HG03439 (cell line): ENCODE data around the gene RAD51B.
"Not testable (repeated sequence)": the region's sequence is repeated elsewhere in the genome, so short reads cannot be mapped to it uniquely, and the experiment has no call there.

Source experiments
- ATAC-seq: cut with Tn5 transposase; IDR thresholded peaks from one replicate; pipeline ENCODE4 v1.9.1; 2021; ENCODE audit warnings: mild to moderate bottlenecking, moderate library complexity; ENCODE audit not compliant: unreplicated experiment

The RAD51B gene

DNA sequence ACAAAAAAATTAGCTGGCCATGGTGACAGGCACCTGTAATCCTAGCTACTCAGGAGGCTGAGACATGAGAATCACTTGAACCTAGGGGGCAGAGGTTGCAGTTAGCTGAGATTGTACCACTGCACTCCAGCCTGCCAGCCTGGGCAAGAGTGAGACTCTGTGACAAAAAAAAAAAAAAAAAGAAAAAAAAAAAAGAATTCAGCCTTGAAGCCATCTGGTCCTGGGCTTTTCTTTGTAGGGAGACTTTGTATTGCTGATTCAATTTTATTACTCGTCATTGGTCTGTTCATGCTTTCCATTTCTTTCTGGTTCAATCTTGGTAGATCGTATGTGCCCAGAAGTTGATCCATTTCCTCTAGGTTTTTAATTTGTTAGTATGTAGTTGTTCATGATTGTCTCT, 243.1 kb downstream of the RAD51B start:
- no peak for ATAC-seq

DNA sequence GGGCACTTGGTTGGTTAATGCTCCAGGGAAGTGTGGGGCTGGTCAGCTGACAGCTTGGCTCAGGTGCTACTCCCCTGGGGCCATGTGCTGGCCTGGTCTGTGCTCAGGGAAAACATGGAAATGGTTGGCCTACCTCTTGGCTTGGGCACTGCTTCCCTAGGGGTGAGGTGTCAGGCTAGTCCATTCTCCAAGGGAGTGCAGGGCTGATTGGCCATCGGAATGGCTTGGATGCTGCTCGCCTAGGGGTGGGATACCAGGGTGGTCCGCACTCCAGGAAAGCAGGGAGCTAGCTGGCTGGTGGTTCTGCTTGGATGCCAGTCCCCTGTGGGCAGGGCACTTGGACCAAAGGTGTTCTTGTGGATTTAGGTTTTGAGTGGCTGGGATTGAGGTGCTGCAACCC, 245.7 kb downstream of the RAD51B start:
- ATAC-seq: no peak

DNA sequence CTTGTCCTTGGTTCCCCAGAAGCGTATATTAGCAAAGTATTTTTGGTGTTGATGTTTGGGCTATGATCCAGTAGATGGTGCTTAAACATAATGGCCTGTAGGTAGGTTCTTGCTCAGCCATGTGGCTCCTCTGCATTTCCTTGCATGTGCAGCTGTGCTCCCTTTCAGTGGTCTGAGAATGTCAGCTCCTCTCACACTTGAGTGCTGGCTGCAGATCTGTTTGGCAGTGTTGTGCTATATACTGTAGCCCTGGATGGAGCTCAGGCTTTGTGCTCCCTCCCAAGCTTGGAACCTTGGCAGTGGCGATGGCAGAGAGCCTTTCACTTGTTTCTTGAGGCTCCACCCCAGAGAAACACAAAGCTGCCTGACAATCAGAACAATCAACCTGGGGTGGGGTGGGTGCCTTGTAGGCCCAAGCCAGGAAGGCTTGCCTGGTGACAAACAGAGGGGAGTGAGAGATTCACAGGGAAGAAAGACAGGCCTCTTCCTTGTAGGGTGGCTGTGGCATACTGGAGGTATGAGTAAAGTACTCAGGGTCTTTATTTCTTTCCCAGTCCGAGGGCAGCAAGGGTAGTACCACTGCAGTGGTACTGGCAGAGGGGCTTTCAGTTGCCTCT, 255.3 kb downstream of the RAD51B start:
- ATAC-seq: no peak

DNA sequence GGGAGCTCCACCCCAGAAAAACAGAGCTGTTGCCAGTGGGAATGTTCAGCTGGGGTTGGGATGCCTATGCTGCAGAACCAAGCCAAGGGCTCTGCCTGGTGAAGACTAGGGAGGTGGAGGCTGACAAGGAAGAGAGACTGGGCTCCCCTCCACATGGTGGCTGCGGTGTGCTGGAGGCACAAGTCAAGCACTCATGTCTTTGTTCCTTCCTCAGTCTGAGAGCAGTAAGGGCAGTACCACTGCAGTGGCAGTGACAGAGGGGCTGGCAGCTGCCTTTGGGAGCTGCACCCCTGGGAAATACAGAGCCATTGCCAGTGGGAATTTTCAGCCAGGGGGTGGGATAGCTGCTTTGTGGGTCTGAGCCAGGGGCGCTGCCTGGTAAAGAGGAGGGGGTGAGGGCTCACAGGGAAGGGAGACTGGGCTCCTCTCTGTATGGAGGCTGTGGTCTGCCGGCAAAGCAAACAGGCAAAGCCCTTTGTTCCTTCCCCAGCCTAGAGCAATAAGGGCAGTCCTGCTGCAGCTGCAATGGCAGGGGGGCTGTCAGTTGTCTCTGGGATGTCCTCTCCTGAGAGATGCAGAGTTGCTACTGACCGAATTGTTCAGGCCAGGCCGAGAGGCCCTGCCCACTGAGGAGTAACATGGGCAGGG, 255.9 kb downstream of the RAD51B start:
- ATAC-seq: no peak

DNA sequence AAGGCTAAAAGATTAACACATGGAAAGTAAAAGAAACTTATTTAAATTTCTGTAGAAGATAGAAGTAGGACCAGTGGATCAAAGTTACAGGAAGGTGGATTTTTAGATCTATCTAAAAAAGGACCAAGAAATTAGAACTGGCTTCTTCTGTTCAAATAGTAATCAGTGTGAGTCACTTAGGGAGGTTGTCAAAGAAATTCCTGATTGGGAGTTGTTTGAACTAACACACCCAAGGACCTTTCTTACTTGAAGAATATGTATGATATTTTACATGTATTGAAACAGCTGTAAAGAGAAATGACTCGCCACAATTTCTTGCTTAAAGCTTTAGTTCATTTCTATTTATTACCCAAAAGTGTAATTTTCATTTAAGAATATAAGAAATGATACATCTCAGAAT, 256.9 kb downstream of the RAD51B start:
- ATAC-seq: no peak

DNA sequence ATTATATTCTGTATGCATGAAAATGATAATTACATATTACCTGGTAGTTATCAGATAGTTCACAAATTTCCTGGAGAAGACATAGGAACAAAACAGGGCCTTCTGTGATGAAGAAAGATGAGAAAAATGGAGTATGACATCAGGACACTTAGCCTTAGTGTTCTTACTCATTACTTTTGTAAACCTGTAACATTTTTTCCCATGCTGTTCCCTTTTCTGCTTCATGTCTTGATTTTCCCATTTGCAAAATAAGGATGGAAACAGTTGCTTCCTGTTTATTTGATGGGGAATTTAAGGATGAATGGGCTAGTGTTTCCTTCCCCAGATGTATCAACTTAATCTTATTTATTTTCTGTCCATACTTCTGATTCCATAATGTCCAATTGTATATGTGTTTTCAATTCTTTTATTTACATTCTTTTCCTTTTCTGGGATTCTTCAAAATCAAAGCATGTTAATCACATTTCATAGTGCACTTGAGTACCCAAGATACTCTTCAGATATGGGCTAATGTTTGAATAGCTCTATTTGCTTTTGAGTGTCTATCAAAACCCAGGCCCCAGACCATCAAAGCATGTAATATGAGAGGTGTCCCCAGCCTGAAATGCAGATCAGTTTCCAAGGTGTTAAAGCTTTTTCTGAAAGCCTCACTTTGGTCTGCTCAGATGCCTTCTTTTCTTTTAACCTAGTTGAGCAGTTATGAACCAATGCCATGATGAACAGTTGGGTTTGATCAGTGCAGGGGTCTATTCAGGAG, 260.5 kb downstream of the RAD51B start:
- no peak for ATAC-seq

DNA sequence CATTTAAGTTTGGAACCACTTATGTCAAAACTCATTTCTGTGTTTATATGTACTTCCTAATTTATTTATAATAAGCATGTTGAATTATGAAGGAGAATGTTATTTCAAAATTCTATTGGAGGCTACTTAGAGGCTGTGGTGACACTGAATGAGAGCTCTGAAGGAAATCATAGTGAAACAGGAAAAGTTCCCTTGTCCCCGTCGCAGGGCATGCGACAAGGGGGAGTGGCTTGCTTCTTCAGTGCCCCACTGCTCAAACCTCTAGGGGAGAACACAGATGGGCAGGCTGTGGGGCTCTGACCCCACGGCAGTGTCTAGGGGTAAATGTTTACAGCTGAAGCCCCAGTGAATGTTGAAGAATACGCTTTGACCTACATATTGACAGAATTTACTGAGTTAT, 261.9 kb downstream of the RAD51B start:
- ATAC-seq: no peak

DNA sequence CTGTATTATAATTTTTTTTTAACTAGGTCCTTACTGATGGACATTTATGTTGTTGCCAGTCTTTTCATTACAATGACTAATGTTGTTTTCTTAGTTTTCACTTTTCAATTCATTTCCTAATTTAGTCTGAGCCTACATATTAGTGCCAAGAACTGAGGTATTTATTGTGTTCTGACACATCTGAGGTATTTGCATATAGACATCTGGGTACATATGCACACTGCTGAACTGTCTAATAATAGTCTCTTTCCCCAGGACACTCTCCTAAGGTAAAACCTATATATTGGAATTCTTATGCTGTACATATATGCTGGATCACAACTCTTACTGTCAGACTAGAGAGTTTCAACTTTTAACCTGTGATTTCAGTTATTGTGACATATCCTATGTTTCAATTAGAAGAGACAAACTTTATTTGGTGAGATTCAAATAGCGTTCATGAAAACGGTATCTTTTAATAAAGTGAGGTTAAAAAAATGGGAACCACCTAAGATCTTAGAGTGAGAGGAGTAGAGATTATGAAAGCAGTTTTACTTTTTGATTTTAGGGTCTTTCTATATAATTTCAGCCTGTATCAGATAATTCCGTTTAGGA, 263.2 kb downstream of the RAD51B start:
- ATAC-seq: no peak

DNA sequence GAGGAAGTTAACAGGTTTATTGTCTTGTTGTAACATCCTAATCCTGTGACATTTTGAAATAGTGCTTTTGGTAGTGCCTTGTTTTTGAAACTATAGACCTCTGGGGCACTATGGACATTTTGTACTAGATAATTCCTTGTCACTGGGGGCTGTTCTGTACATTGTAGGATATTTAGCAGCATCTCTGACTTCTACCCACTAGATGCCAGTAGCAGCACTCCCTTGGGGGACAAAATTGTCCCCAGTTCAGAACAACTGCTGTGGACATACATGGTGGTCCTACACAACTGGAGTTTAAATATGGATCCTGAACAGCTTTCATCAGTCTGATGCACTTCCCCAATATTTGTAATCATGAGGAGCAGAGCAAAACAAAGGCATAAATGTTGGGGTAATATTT, 264.7 kb downstream of the RAD51B start:
- ATAC-seq: no peak

DNA sequence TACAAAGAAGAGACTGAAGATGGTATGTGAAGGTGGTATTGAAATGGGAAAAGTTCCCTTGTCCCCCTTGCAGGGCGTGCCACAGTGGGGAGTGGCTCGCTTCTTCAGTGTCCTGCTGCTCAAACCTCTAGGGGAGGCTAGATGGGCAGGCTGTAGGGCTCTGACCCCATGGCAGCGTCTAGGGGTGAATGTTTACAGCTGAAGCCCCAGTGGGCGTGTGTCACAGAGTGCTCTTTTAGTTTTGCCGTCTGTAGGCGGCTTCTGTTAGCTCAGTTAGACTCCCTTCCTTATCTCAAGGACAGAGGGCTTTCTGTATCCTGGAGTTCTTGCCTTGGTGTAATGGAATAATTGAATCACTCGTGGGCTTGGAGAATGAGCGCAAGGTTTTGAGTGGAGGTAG, 266.2 kb downstream of the RAD51B start:
- no peak for ATAC-seq

DNA sequence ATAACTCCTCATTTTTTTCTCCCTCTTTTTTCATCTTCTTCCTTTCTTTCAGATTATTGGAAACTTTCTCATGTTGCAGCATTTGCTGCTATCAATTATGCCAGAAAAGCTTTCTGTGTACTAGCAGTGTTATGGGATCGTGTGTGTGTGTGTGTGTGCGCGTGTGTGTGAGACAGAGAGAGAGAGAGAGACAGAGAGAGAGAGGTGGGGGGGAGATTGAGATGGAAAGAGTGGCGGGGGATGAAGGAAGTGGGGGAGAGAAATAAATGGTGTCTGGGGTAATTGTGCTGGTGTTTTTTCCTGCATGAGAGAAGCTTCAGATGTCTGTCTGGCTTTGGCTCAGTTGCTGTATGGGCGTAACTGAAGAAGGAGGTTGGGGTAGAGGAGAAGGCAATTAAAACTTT, 268.9 kb downstream of the RAD51B start:
- ATAC-seq: no peak

DNA sequence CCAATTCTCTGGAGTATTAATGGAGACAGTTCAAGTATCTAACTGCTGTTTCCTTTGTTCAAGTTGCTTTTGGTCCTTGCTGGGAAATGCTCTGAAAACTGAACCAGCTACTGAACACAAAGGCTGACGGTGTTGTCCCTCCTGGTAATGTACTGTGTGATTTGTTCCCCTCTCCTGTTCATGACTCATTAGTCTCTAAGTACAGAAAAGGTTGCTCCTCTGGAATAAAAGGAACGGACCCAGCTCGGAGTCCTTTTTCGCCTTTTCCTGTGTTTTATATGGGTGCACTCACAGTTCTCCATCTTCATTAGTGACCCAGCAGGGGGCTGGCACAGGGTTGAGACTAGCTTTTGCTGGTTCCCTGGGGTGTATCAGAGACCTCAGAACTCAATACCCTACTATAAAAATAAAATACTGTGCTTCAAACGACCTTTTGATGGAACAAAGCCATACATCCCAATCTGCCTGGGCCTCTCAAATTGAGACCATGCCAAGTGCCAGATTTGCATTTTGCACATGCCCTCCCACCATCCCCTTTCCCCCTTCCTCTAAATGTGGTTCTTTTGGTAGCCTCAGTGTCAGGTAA, 269.7 kb downstream of the RAD51B start:
- no peak for ATAC-seq

DNA sequence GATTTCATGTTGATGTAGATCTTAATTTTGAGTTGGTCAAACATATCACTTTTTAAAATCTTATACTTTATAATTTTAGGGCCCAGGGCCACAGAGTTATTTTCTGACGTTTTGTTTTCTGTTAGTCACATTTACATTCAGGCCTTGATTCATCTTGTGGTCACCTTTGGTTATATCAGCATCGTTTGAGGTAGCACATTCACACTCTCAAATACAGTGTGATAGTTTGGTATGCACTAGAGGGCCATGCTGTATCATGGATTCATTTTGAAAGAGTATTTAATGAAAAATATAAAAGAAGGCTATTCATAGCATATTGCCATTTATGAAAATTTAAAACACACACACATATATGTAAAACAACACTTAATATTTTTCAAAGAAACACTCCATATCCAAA, 274.6 kb downstream of the RAD51B start:
- ATAC-seq: no peak

DNA sequence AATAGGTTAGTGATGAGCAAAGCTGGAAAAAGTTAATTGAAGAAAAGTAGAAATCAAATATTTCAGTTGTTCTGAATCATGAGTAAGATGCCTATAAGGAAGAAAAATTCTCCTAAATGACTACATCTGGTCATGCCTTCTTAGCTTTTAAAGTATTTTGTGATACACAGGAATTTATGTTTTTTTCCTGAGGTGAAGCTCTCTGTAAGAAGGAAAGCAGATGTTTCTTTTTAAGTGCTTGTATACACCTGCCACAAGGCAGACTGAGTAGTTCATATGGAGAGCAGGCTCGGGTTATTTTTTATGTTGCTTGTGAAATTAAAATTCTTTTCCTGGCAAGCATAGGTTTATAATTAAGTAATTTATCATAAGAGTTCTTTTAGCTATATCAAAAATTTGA, 275.2 kb downstream of the RAD51B start:
- ATAC-seq: no peak

DNA sequence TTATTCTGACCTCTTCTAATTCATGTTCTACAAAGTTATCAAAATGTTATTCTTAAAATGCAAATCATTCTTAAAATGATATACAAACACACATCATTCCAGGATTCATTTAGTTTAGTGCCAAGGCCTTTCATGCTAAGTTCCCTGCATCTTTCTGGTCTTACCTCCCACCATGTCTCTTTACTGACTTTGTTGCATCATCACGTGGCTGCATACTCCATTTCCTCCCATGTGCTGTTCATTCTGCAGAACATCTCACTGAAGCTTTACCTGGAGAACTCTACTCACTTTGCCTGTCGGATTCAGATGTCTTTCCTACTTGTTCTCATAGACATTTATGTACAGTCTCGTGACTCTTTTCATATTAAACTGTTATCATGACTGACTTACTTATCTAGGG, 278.1 kb downstream of the RAD51B start:
- no peak for ATAC-seq

DNA sequence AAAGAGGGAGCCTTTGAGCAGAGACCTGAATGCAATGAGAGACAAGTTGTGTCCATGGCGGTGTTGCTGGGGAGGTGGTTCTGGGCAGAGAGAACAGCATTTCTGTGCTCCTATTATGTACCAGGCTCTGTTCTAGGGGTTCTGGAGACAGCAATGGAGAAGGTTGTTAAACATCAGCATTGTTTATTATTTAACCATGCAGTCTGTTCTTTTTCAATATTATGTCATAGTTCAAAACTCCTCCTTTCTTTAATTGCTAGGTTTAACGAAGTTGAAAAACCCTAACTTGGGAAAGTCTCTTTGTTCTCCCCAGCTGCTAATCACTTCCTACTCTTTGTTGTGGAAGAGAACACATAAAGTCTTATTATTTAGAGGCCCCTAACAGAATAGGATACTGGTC, 279.3 kb downstream of the RAD51B start:
- ATAC-seq: no peak

DNA sequence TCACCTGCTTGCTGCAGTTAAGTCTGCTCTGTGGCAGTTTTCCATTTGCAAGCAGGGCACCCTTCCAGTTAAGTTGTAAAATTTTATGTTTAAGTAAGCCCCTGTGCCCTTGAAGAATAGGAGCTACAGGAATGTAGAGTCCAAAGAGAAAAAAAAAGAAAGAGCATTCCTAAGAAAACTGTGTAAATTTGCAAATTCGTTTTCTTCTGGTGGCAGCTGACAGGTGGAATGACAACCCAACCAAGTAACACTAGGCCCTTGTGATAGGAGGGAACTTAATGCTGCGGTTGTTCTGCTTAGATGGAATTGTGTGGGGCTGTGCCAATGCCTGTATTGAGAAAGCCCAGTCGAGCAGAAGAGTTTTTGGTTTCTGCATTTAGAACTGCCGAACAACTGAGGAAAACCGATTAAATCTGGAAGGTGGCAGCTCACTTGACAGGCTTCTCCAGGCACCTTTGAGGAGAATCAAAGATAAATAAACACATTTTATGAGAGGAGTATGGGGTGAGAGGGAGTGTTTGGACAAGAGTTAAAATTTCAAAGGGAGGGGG, 280.0 kb downstream of the RAD51B start:
- ATAC-seq: no peak

DNA sequence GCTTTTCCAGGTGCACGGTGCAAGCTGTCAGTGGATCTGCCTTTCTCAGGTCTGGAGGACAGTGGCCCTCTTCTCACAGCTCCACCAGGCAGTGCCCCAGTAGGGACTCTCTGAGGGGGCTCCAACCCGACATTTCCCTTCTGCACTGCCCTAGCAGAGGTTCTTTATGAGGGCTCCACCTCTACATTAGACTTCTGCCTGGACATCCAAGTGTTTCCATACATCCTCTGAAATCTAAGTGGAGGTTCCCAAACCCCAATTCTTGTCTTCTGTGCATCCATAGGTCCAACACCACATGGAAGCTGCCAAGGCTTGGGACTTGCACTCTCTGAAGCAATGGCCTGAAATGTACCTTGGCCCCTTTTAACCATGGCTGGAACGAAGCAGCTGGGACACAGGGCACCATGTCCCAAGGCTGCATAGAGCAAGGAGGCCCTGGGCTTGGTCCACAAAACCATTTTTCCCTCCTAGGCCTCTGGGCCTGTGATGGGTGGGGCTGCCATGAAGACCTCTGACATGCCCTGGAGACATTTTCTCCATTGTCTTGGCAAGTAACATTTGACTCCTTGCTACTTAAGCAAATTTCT, 282.2 kb downstream of the RAD51B start:
- ATAC-seq: not testable (repeated sequence)

DNA sequence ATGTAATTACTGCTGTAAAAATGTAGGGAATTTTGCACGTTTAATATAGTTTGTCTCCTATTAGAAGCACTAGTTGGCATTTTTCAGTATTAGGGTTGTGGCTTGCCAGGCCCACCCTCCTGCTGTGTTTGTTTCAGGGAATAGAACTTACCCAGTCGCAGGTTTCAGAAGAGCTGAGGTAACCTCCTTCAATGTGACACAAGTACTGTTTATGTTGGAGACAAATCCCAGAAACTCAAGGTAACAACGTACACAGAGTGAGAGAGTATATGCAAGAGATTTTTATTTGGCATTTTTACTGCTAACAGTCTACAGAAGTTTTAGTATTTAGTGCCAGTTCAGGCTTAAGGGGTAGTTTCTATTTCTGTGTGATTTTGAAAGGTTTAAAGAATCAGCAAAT, 284.3 kb downstream of the RAD51B start:
- ATAC-seq: no peak

DNA sequence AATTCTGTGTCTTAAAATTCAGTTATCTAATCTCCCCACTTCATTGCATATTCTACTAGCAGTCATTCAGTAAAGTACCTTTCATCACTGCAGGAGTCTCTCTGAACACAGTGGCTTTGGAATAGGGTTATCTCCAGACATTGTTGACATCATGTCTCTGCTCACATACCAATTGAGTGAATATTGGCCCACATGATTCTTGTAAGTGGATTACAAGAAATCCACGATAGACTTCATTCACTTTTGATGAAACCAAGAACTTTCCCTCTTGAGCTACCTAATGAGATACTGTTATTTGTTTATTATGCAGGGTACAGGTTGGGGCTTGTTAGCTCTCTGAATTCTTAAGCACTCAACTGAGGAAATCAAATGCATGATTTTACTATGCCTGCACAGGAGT, 284.9 kb downstream of the RAD51B start:
- ATAC-seq: no peak

DNA sequence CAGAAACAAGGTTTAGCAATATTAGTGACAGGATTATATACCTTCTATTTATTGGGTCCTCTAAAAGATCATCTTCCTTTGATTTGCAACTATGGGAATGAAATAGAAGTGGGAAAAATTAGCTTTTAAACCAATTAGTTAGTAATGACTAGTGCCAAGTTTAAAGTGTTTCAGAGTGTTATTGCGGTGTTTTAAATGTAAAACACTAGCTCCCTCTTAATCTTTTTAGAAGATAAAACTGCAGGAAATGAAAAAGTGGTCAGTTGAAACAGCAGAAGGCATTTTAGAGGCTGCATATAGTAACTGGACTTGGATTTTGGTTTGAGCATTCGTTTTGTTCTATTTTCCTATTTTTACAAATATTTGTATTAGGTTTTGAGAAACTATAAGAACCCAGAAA, 286.2 kb downstream of the RAD51B start:
- no peak for ATAC-seq
